GM12874 (cell line): Measurements from ENCODE around the gene ACOXL.

Experiments
- TF ChIP-seq, protein P1 (sequence below): IDR thresholded peaks from 2 replicates; pipeline ENCODE4 v1.5.1; 2011; ENCODE audit warnings: low read depth, mild to moderate bottlenecking, control low read depth, low read length, moderate library complexity; ENCODE audit not compliant: insufficient read depth

Gene ACOXL

DNA sequence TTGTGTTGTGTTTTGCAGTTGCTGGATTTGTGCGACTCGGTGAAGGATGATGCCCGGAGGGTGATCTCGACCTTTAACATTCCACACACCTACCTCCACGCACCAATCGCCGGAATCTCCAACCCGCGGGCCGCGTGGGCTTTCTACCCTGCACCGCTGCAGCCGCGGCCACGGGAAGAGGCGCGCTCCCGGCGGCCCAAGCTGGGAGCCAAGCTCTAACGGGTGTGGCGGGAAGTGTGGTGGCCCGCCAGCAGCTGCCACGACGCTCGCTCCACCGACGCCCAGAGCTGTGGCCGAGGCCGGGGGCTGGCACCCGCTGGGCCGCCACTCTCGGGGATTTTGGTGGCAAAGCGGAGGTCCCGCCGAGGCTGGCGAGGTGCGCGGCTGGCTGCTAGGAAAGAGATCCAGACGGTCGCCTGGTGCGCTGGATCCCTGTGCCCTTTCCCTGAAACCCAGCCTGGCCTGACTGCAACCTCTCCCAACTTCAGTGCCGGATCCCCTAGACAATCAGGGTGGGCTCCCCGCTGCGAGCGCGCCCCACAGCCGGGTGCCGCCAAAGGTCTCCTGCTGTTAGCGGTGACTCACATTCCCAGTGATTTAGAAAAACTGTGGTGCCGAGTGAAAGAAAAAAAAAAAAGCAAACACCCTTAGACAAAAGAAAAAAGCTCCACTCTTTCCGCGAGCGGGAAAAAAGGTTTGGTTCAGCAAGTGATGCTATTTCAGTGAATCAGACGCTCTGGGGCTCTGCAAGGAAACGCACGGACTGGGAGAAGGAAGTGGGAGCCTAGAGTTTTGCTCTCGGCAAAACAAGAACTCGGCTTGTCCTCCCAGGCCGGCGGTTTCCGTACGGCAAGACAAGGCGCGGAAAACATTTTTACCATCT, 385.5 kb downstream of the ACOXL start:
- TF ChIP-seq, protein P1, sequence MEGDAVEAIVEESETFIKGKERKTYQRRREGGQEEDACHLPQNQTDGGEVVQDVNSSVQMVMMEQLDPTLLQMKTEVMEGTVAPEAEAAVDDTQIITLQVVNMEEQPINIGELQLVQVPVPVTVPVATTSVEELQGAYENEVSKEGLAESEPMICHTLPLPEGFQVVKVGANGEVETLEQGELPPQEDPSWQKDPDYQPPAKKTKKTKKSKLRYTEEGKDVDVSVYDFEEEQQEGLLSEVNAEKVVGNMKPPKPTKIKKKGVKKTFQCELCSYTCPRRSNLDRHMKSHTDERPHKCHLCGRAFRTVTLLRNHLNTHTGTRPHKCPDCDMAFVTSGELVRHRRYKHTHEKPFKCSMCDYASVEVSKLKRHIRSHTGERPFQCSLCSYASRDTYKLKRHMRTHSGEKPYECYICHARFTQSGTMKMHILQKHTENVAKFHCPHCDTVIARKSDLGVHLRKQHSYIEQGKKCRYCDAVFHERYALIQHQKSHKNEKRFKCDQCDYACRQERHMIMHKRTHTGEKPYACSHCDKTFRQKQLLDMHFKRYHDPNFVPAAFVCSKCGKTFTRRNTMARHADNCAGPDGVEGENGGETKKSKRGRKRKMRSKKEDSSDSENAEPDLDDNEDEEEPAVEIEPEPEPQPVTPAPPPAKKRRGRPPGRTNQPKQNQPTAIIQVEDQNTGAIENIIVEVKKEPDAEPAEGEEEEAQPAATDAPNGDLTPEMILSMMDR: no peak

DNA sequence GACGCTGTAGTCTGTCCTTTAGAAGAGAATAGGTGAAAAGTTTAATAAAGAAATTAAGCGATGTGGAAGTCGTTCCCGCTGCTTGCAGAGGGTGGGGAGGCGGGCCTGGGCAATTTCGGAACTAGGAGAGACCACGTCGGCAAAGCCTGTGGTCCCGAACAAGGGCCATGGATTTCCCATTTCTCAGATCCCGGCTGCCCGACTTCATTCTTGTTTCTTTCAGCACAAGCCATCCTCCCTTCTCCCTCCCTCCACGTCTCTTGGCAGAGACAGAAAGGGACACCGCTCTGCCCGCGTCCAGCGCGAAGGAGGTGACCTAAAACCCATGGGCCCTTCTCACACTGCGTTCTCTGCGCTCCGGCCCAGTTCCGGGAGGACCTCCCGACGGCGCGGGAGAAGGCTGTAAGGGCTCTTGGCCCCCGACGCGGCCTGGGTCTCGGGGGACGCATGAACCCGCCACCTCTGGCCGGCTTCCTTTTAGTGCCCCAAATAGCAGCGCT, 386.2 kb downstream of the ACOXL start:
- TF ChIP-seq, protein P1: no peak

DNA sequence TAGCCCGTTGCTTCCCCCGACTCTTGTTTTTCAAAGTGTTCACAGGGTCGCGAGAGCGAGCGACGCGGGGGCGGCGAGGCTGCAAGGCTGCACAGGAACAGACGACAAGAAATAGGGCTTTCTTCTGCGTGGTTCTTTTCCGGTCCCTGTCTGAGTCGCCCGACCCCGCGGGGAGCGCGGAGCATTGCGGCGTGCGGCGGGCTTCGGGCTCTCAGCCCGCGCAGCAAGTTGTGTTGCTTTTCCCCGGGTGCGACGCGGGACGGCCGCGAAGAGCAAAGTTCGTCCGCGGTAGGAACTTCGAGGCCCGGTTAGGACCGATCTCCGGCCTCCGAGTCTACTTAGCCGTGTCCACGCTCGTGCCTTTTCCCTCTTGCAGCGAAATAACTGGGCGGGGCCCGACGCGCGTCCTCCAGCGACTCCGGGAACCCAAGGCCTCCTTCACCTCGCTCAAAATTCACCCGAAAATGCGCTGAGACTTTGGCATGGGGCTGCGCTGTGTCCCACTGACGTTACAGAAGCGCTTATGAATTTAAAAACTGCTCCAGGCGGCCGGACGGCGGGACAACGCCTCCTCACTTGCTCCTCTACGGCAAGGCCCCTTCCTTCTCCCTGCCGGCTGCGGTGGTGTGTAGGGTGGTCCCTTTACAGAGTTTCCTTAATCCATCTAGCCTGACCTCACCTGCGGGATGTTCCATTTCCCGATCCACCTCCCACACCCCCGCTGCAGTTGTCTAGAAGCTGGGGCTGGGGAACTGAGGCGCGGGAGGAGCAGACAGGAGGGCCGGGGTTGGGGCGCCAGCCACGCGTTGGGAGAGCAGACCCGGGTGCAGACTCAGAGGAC, 386.8 kb downstream of the ACOXL start:
- TF ChIP-seq, protein P1: no peak

DNA sequence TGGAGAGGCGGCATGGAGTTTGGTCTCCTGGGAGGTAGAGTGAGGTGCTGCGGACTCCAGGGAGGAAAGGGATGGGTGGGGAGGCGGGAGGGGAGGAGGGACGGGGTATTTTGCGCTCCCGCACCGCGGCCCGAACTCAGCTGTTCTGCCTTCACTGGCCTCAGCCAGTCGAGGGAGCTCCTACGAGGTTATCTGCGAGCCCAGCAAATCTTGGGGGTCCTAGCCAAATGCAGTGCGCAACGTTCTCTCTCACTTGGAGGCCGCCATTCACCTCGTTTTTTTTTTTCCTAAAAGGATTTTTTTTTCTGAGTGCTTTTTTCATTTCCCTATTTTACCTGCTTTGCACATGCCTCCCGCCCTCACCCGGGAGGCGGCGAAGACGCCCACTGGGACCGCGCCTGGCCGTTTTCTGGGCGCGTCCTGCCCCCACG, 387.5 kb downstream of the ACOXL start:
- TF ChIP-seq, protein P1: no peak

DNA sequence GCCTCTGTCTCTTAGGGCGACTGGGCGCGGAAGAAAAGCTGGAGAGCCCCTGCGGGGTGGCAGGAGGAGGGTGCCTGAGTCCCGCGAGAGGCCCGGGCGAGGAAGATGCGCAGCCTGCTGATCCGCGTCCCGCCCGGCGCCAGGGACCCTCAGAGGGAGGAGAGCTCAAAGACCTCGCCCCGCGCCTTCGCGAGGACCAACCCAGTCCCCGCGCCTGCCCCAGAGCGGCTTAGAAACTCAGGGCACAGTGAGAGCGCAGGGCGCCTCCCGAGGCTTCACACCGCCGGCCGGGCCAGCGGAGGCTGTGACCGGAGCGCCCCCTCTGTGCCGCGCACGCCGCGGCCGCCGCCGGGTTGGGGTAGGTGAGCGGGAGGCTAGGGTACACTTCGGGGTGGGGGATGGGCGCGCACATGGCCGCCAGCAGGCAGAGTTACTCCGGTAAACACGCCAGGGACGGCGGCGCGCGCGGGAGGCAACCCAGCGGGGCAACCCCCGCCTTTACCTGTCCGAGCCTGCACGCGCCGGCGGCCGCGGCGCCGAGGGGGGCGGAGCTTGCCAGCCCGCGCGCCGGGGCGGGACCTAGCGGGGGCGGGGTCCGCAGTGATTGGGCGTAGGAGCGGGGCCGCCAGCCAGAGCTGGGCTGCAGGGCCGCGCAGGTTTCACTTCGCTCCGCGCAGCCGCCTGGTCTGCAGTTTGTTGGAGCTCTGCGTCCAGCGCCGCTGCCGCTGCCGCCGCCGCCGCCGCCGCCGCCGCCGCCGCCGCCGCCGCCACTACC, 388.1 kb downstream of the ACOXL start, which contains the start of gene BCL2L11:
Gene BCL2L11 (plus strand): TSS at position 662 of the 775 bp plus-strand sequence. CDS start 2,832 bp downstream, outside the sequence.
- TF ChIP-seq, protein P1: peak; percentile 39

DNA sequence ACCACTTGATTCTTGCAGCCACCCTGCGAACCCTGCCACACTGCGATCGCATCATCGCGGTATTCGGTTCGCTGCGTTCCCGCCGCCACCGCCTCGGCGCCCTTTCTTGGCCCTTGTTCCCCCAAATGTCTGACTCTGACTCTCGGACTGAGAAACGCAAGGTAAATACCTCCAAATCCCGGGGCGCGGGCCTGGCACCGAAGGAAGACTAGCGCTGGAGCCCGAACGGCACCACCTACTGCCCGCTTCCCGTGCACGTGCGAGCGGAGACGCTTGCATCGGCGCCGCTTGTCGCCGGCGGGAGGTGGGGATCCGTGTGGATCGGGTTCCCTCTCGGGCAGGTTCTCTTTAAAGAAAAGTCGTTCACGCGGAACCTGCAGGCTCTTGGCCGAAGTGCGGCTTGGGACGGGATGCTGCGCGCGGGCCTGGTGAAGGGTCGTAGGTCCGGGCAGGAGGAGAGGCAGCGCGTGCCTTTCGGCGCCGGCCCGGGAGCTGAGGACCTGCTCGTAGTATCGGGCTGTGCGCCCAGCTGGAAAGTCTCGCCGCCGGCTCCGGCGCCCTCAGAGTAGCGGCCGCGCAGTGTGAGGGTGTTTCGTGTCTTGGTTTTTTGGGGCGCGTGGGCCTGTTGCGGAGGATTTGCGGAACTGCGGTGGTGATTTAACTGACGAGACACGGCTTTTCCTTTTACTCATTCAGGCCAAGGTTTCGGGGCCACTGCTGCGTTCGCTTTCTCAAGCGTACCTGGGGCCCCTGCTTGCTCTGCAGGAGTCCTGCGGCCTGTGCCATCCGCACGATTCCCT, 388.9 kb downstream of the ACOXL start:
- TF ChIP-seq, protein P1: no peak
